H1 (cell line): ENCODE measurements around the gene GEN1. TPM values are rescaled to one million over a fixed set of nuclear protein-coding genes. Genes with fewer than 3 reads are reported as not detected.

Experiments used
- CBX5 ChIP-seq: fragments of 300-800, 300-1000 bp; sonication (generic); IDR thresholded peaks from 2 replicates; pipeline ENCODE4 v1.7.1; 2016; ENCODE audit warnings: antibody characterized with exemption, low read length, low read depth
- CHD1 ChIP-seq: IDR thresholded peaks from 2 replicates; pipeline ENCODE4 v1.6.1; 2012; ENCODE audit warnings: low read depth, low read length, improper control_type of control experiment
- CHD7 ChIP-seq: fragments of 300-600 bp; sonication (generic); IDR thresholded peaks from 2 replicates; pipeline ENCODE4 v1.7.1; 2012; ENCODE audit warnings: low read length, moderate library complexity, mild to moderate bottlenecking, inconsistent platforms; ENCODE audit not compliant: insufficient replicate concordance
- HDAC6 ChIP-seq: IDR thresholded peaks from one replicate; pipeline ENCODE4 v1.7.1; 2012; ENCODE audit warnings: low read depth, mild to moderate bottlenecking, inconsistent platforms, low read length, moderate library complexity
- KDM1A ChIP-seq: fragments of 200-600, 300-600 bp; sonication (generic); IDR thresholded peaks from 2 replicates; pipeline ENCODE4 v1.7.1; 2016; ENCODE audit warnings: mild to moderate bottlenecking, low read length, borderline replicate concordance
- PHF8 ChIP-seq: fragments of 200-600 bp; sonication (generic); conservative IDR thresholded peaks from 2 replicates; pipeline ENCODE4 v1.7.1; 2012; ENCODE audit warnings: low read depth, mild to moderate bottlenecking, inconsistent platforms, low read length, moderate library complexity
- RAD21 ChIP-seq, 2 experiments: IDR thresholded peaks in 1 of 2; conservative IDR thresholded peaks in 1 of 2; 2 replicates each; pipeline ENCODE4 v1.6.1; 2011; ENCODE audit warnings: low read depth in 2 of 2, low read length in 2 of 2, improper control_type of control experiment in 1 of 2, inconsistent platforms in 1 of 2, mild to moderate bottlenecking in 1 of 2, moderate library complexity in 1 of 2
- RBBP5 ChIP-seq: IDR thresholded peaks from 2 replicates; pipeline ENCODE4 v1.7.1; 2012; ENCODE audit warnings: low read depth, mild to moderate bottlenecking, inconsistent platforms, low read length, moderate library complexity, borderline replicate concordance
- polyA plus RNA-seq, 7 experiments: library from polyadenylated mRNA; depleted of rRNA in 3 of 7; stranded (reverse) in 5 of 7; unstranded in 2 of 7; fragments of >200 nt in 5 of 7; fragments of 200-250 nt in 2 of 7; gene quantifications; 1 replicate in 5 of 7; 2 replicates in 1 of 7; 4 replicates in 1 of 7; pipeline versions ENCODE4 v1.2.1 to v1.2.3, GENCODE V29; 2011 to 2013; ENCODE audit warnings: missing spikeins in 2 of 7, mixed read lengths in 2 of 7
- total RNA-seq: library from RNA; stranded (reverse); fragmentation: NEBNext Ultra II Directional; extraction: Animal tissue kit (Norgen Biotek cat#: 25700); gene quantifications from 2 replicates; pipeline ENCODE4 v1.2.1, GENCODE V29; 2021

GEN1 gene
- total and polyA plus RNA-seq, 2 of the 8 experiments (the other 6 are each of a cell fraction or from before 2014, with no cell fraction given) = 6.9 to 19.2 TPM

- TF ChIP-seq CHD7 (no peak), CHD1 (no peak), RAD21 (IDR thresholded peaks at IDR 0.05 in 1 of 2, conservative IDR thresholded peaks at IDR 0.05 in 1 of 2; ENCODE audit: low read depth in 2 of 2, low read length in 2 of 2) (no peak), RBBP5 (no peak), KDM1A (no peak), PHF8 (no peak), CBX5 (no peak), HDAC6 (no peak)
These were observed 67.9 kb downstream of the GEN1 start (continued) for GRCh38 chr2:17821535-17822444.
